GM19035 (cell line): Measurements from ENCODE around the gene PPP1R3G.
"Not testable (repeated sequence)": the region's sequence is repeated elsewhere in the genome, so short reads cannot be mapped to it uniquely, and the experiment has no call there.

Source experiments
- ATAC-seq: cut with Tn5 transposase; IDR thresholded peaks from one replicate; pipeline ENCODE4 v1.9.1; 2021; ENCODE audit not compliant: unreplicated experiment

The PPP1R3G gene

GRCh38 chr6:5116243-5116991, 31.3 kb downstream of the PPP1R3G start:
- ATAC-seq = no peak

GRCh38 chr6:5119090-5119951, 34.2 kb downstream of the PPP1R3G start:
- no peak for ATAC-seq

GRCh38 chr6:5120011-5120410, 34.9 kb downstream of the PPP1R3G start:
- no peak for ATAC-seq

GRCh38 chr6:5120543-5120942, 35.4 kb downstream of the PPP1R3G start:
- ATAC-seq = not testable (repeated sequence)

GRCh38 chr6:5121479-5121878, 36.3 kb downstream of the PPP1R3G start:
- no peak for ATAC-seq

GRCh38 chr6:5121956-5122355, 36.8 kb downstream of the PPP1R3G start:
- ATAC-seq = no peak

GRCh38 chr6:5122504-5123112, 37.5 kb downstream of the PPP1R3G start:
- ATAC-seq = no peak

- no peak for ATAC-seq
Observed at GRCh38 chr6:5123296-5124143, 38.4 kb downstream of the PPP1R3G start.

- ATAC-seq = no peak
Observed at GRCh38 chr6:5124526-5124925, 39.4 kb downstream of the PPP1R3G start.

GRCh38 chr6:5125152-5126006, 40.2 kb downstream of the PPP1R3G start:
- ATAC-seq = no peak

GRCh38 chr6:5126214-5126613, 41.1 kb downstream of the PPP1R3G start:
- ATAC-seq = no peak

GRCh38 chr6:5127106-5127687, 42.1 kb downstream of the PPP1R3G start:
- no peak for ATAC-seq

- ATAC-seq = no peak
Observed at GRCh38 chr6:5128351-5128750, 43.2 kb downstream of the PPP1R3G start.

GRCh38 chr6:5130135-5130866, 45.2 kb downstream of the PPP1R3G start:
- ATAC-seq = no peak

GRCh38 chr6:5132731-5133130, 47.6 kb downstream of the PPP1R3G start:
- peak; percentile 66 for ATAC-seq

GRCh38 chr6:5133943-5134342, 48.8 kb downstream of the PPP1R3G start:
- ATAC-seq = no peak

- peak; percentile 50 for ATAC-seq
Observed at GRCh38 chr6:5135788-5136376, 50.7 kb downstream of the PPP1R3G start.

GRCh38 chr6:5136851-5137250, 51.7 kb downstream of the PPP1R3G start:
- no peak for ATAC-seq
